ENCODE data around the gene MYO18B.

Gene MYO18B

GRCh38 chr22:25899566-25899965, 157.6 kb downstream of the MYO18B start:
- DNase-seq (ENCODE audit: low read depth in 2 of 2): no peak

- DNase-seq (ENCODE audit: low read depth in 2 of 2): no peak
Observed at GRCh38 chr22:25900390-25900789, 158.4 kb downstream of the MYO18B start.

GRCh38 chr22:25900880-25901279, 158.9 kb downstream of the MYO18B start:
- DNase-seq (ENCODE audit: low read depth in 2 of 2): no peak

- no peak for DNase-seq (ENCODE audit: low read depth in 2 of 2)
Observed at GRCh38 chr22:25902402-25902801, 160.4 kb downstream of the MYO18B start.

GRCh38 chr22:25903294-25903693, 161.3 kb downstream of the MYO18B start:
- no peak for DNase-seq (ENCODE audit: low read depth in 2 of 2)

- DNase-seq (ENCODE audit: low read depth in 2 of 2): no peak
Observed at GRCh38 chr22:25908212-25908611, 166.2 kb downstream of the MYO18B start.

GRCh38 chr22:25908755-25909154, 166.8 kb downstream of the MYO18B start:
- DNase-seq (ENCODE audit: low read depth in 2 of 2): no peak

GRCh38 chr22:25909614-25910387, 167.8 kb downstream of the MYO18B start:
- DNase-seq (ENCODE audit: low read depth in 2 of 2): no peak

GRCh38 chr22:25911243-25911972, 169.4 kb downstream of the MYO18B start:
- DNase-seq (ENCODE audit: low read depth in 2 of 2): no peak

GRCh38 chr22:25919452-25919851, 177.5 kb downstream of the MYO18B start:
- DNase-seq (ENCODE audit: low read depth in 2 of 2): no peak

- DNase-seq (ENCODE audit: low read depth in 2 of 2): no peak
Observed at GRCh38 chr22:25922141-25922540, 180.2 kb downstream of the MYO18B start.

GRCh38 chr22:25923914-25924313, 181.9 kb downstream of the MYO18B start:
- DNase-seq (ENCODE audit: low read depth in 2 of 2): no peak

GRCh38 chr22:25928038-25928437, 186.1 kb downstream of the MYO18B start:
- DNase-seq (ENCODE audit: low read depth in 2 of 2): no peak

- no peak for DNase-seq (ENCODE audit: low read depth in 2 of 2)
Observed at GRCh38 chr22:25929321-25929878, 187.4 kb downstream of the MYO18B start.

GRCh38 chr22:25930083-25930482, 188.1 kb downstream of the MYO18B start:
- DNase-seq (ENCODE audit: low read depth in 2 of 2): no peak

- DNase-seq (ENCODE audit: low read depth in 2 of 2): no peak
Observed at GRCh38 chr22:25930788-25931310, 188.9 kb downstream of the MYO18B start.

- DNase-seq (ENCODE audit: low read depth in 2 of 2): no peak
Observed at GRCh38 chr22:25933158-25933788, 191.3 kb downstream of the MYO18B start.

GRCh38 chr22:25935266-25936058, 193.5 kb downstream of the MYO18B start:
- no peak for DNase-seq (ENCODE audit: low read depth in 2 of 2)

GRCh38 chr22:25938151-25938550, 196.2 kb downstream of the MYO18B start:
- DNase-seq (ENCODE audit: low read depth in 2 of 2): no peak

- DNase-seq (ENCODE audit: low read depth in 2 of 2): no peak
Observed at GRCh38 chr22:25939384-25939783, 197.4 kb downstream of the MYO18B start.

- no peak for DNase-seq (ENCODE audit: low read depth in 2 of 2)
Observed at GRCh38 chr22:25940479-25940878, 198.5 kb downstream of the MYO18B start.
